ENCODE measurements around the gene ADD3. TPM values are rescaled to one million over a fixed set of nuclear protein-coding genes. Genes with fewer than 3 reads are reported as not detected.

Gene ADD3
- total and polyA plus RNA-seq, 10 of the 15 experiments (the other 5 are each of a cell fraction or from before 2014, with no cell fraction given), result 27.3 to 129 (median 67.8) TPM

- H3K4me2 ChIP-seq (ENCODE audit: control insufficient read depth, insufficient read depth), result no peak overlapping the region
- ChIA-PET POLR2A (interaction anchor here (0.5 kb wide), 1 partner anchor 9 kb away, joined by 7 read pairs; no protein-coding TSS in a partner anchor), CTCF (interaction anchor here (1.4 to 1.8 kb wide), 2 partner anchors 130 to 222 kb away, joined by 5 read pairs; no protein-coding TSS in a partner anchor), RAD21 (ENCODE audit: unreplicated experiment) (interaction anchor here (1.6 to 2.0 kb wide), 2 partner anchors 71 to 92 kb away, joined by 4 to 5 read pairs; no protein-coding TSS in a partner anchor), SMC1A (ENCODE audit: uncharacterized antibody, unreplicated experiment) (interaction anchor here (0.6 to 2.1 kb wide), 6 partner anchors 12 to 204 kb away, joined by 3 to 9 read pairs (median 4); no protein-coding TSS in a partner anchor)
- H3K36me3 ChIP-seq (ENCODE audit: control insufficient read depth in 2 of 2, insufficient read depth in 2 of 2, low read length in 1 of 2), result 0 out of 4 replicates have a peak, but pooled peaks cover 0 to 5% of the 10 kb centered on the region in 2 experiments
- intact Hi-C loops (cut with micrococcal nuclease; ENCODE audit: unreplicated experiment), result no loop called here
- no peak for FAIRE-seq
- no peaks in the 10 kb centered on the region for H3K79me2 ChIP-seq (ENCODE audit: control insufficient read depth, insufficient read depth, low read length)
- no peaks in the 10 kb centered on the region for H4K20me1 ChIP-seq (ENCODE audit: control insufficient read depth, insufficient read depth)
- no peaks in the 10 kb centered on the region for H3K27me3 ChIP-seq (replicated peaks in 1 of 2; ENCODE audit: control insufficient read depth in 2 of 2, insufficient read depth in 2 of 2, low read length in 1 of 2)
- ATAC-seq, result no peak
- no peak overlapping the region for H2AFZ ChIP-seq (ENCODE audit: control insufficient read depth, low read depth, low read length)
- H3K9me3 ChIP-seq (replicated peaks; ENCODE audit: control insufficient read depth, insufficient read depth, low read length), result peaks cover 5% of the 10 kb centered on the region; the same call in 2 of the 3 replicates
- peaks cover 3% of the 10 kb centered on the region for H3K4me1 ChIP-seq (ENCODE audit: control insufficient read depth, insufficient read depth, low read length)
- H3K9ac ChIP-seq (ENCODE audit: control insufficient read depth, insufficient read depth, low read length), result no peak overlapping the region
- no TSS peak for BruUV-seq (replicated peaks)
- H3K27ac ChIP-seq (ENCODE audit: control insufficient read depth, insufficient read depth), result no peak overlapping the region
- H3K4me3 ChIP-seq, result no peak overlapping the region
- DNase-seq (ENCODE audit: low read depth, low spot score), result no peak
- in situ Hi-C loops (cut with MboI), result no loop called here
- TF ChIP-seq SMAD5 (IDR thresholded peaks at IDR 0.05; ENCODE audit: low read depth), result no peak
- TF ChIP-seq SUZ12 (IDR thresholded peaks at IDR 0.05; ENCODE audit: unreplicated experiment), result no peak
- no peak for TF ChIP-seq ATF3 (IDR thresholded peaks at IDR 0.05; ENCODE audit: borderline replicate concordance, extremely low read depth, low read depth, low read length)
- TF ChIP-seq BHLHE40 (IDR thresholded peaks at IDR 0.05; ENCODE audit: borderline replicate concordance in 1 of 2, low read depth in 2 of 2, low read length in 1 of 2), result no peak
- TF ChIP-seq FOXK2 (IDR thresholded peaks at IDR 0.05), result no peak
- no peak for TF ChIP-seq RELB (IDR thresholded peaks at IDR 0.05; ENCODE audit: low read depth)
- no peak for TF ChIP-seq SIN3A (IDR thresholded peaks at IDR 0.05; ENCODE audit: low read depth, low read length)
- TF ChIP-seq ZBTB11 (CRISPR knock-in tag; IDR thresholded peaks at IDR 0.05), result no peak
- TF ChIP-seq DPF2 (IDR thresholded peaks at IDR 0.05), result no peak
- TF ChIP-seq ZZZ3 (IDR thresholded peaks at IDR 0.05; ENCODE audit: control insufficient read depth, insufficient read length, low read depth), result no peak
- no peak for TF ChIP-seq NRF1 (conservative IDR thresholded peaks at IDR 0.05; ENCODE audit: low read depth, low read length)
- no peak for TF ChIP-seq CBX3 (IDR thresholded peaks at IDR 0.05; ENCODE audit: borderline replicate concordance, low read depth)
- TF ChIP-seq KDM1A (IDR thresholded peaks at IDR 0.05; ENCODE audit: borderline replicate concordance), result no peak
- TF ChIP-seq NFXL1 (IDR thresholded peaks at IDR 0.05; ENCODE audit: borderline replicate concordance), result no peak
- TF ChIP-seq ZNF207 (IDR thresholded peaks at IDR 0.05; ENCODE audit: borderline replicate concordance), result no peak
- TF ChIP-seq SPI1 (IDR thresholded peaks at IDR 0.05; ENCODE audit: borderline replicate concordance, insufficient read depth, low read depth, low read length), result no peak
- TF ChIP-seq CREB1 (IDR thresholded peaks at IDR 0.05; ENCODE audit: low read depth), result no peak
- TF ChIP-seq ZNF622 (IDR thresholded peaks at IDR 0.05), result no peak
- no peak for TF ChIP-seq CHD1 (IDR thresholded peaks at IDR 0.05; ENCODE audit: low read depth, low read length)
Measured at GRCh38 chr10:110105873-110106272, 98.1 kb downstream of the ADD3 start.

Measured in GM12878 (cell line).